ENCODE results near the gene TLL2.

Gene TLL2

GRCh38 chr10:96339956-96340904 is 173.5 kb downstream of the TLL2 start:
- TF ChIP-seq CTCF (conservative IDR thresholded peaks at IDR 0.05), result peak; percentile 87
- no peak overlapping the region for H3K27ac ChIP-seq

GRCh38 chr10:96339383-96339782 is 174.3 kb downstream of the TLL2 start:
- H3K27ac ChIP-seq, result no peak overlapping the region
- TF ChIP-seq CTCF (conservative IDR thresholded peaks at IDR 0.05), result no peak

- no peak overlapping the region for H3K27ac ChIP-seq
- TF ChIP-seq CTCF (conservative IDR thresholded peaks at IDR 0.05), result no peak
Observed at GRCh38 chr10:96338279-96338925, 175.3 kb downstream of the TLL2 start.

- no peak overlapping the region for H3K27ac ChIP-seq
Observed at GRCh38 chr10:96337106-96337505, 176.6 kb downstream of the TLL2 start.

GRCh38 chr10:96334616-96335526 is 178.9 kb downstream of the TLL2 start:
- peak; percentile 91 for TF ChIP-seq CTCF (conservative IDR thresholded peaks at IDR 0.05)
- H3K27ac ChIP-seq, result no peak overlapping the region

More at GRCh38 chr10:96337106-96337505, 176.6 kb downstream of the TLL2 start:
- no peak for TF ChIP-seq CTCF (conservative IDR thresholded peaks at IDR 0.05)

- H3K27ac ChIP-seq, result no peak overlapping the region
- no peak for TF ChIP-seq CTCF (conservative IDR thresholded peaks at IDR 0.05)
Observed at GRCh38 chr10:96333101-96333500, 180.6 kb downstream of the TLL2 start.
